GM06990 (cell line): Measurements from ENCODE around the gene PAQR6.
A peak's percentile ranks its signal among the peaks of the same experiment; 100 is the strongest.

ENCODE experiments used
- DNase-seq: peaks from one replicate; pipeline ENCODE4 v3.0.0-alpha.2; 2011; ENCODE audit not compliant: insufficient read length; ENCODE audit errors: extremely low read depth
- H3K27me3 ChIP-seq: replicated peaks from 2 replicates; pipeline ENCODE4 v1.6.0; 2011; ENCODE audit warnings: low read length; ENCODE audit not compliant: control insufficient read depth, insufficient read depth
- H3K36me3 ChIP-seq: 2 replicates; pipeline ENCODE4 v1.5.1; 2011; ENCODE audit warnings: low read length; ENCODE audit not compliant: control insufficient read depth, insufficient read depth
- H3K4me3 ChIP-seq: replicated peaks from 2 replicates; pipeline ENCODE4 v1.5.1; 2011; ENCODE audit warnings: low read depth, mild to moderate bottlenecking, control low read depth, low read length
- TF ChIP-seq, protein P1 (sequence below): IDR thresholded peaks from 2 replicates; pipeline ENCODE4 v1.5.1; 2011; ENCODE audit warnings: low read length, control low read depth, mild to moderate bottlenecking, inconsistent platforms; ENCODE audit not compliant: insufficient read depth, poor library complexity, severe bottlenecking

PAQR6 gene

DNA sequence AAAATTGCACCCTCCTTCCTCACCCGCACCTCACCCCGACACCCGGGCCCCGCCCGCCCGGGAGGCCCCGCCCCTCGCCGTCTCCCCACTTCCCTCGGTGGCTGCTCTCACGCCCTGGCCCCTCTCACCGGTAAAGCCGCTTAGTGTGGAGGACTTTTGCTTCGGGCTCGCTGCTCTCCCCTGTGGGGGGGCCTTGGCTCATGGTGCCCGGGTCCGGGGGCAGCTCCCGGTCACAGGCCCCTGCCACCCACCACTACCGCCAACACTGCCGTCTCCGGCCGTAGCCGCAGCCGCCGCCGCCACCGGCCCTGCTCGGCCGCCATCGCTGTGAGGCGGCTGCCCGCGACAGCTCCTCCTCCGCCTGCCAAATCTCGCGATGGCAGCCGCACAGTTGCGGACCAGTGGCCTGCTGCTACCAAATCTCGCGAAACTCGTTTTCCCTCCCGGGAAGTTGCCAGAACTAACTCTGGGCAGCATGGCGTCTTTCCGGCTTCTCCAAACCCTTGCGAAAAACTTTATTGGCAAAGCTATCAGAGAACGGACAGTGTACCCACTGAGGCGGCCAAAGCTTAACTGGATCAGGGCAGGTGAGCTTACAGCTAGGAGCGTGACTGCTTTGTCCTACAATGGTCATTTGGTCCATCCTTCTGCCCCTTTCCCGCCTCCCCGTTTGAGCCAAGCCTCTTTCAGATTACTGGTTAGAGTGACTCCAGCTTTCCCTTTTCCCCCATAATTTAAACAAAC, 34.8 kb upstream of the PAQR6 start, which contains the start of gene SMG5:
TSS of gene SMG5 (minus strand) at position 347 of the 744 bp plus-strand sequence. CDS start at position 202, 145 bp downstream.
- Histone ChIP-seq H3K27me3 (no peaks in the 10 kb centered on the region), H3K36me3 (peaks cover 16% of the 10 kb centered on the region), H3K4me3 (peak within 1 kb of the TSS; percentile 82)
- peak; percentile 95 for DNase-seq
- TF ChIP-seq, protein P1, sequence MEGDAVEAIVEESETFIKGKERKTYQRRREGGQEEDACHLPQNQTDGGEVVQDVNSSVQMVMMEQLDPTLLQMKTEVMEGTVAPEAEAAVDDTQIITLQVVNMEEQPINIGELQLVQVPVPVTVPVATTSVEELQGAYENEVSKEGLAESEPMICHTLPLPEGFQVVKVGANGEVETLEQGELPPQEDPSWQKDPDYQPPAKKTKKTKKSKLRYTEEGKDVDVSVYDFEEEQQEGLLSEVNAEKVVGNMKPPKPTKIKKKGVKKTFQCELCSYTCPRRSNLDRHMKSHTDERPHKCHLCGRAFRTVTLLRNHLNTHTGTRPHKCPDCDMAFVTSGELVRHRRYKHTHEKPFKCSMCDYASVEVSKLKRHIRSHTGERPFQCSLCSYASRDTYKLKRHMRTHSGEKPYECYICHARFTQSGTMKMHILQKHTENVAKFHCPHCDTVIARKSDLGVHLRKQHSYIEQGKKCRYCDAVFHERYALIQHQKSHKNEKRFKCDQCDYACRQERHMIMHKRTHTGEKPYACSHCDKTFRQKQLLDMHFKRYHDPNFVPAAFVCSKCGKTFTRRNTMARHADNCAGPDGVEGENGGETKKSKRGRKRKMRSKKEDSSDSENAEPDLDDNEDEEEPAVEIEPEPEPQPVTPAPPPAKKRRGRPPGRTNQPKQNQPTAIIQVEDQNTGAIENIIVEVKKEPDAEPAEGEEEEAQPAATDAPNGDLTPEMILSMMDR, result no peak

DNA sequence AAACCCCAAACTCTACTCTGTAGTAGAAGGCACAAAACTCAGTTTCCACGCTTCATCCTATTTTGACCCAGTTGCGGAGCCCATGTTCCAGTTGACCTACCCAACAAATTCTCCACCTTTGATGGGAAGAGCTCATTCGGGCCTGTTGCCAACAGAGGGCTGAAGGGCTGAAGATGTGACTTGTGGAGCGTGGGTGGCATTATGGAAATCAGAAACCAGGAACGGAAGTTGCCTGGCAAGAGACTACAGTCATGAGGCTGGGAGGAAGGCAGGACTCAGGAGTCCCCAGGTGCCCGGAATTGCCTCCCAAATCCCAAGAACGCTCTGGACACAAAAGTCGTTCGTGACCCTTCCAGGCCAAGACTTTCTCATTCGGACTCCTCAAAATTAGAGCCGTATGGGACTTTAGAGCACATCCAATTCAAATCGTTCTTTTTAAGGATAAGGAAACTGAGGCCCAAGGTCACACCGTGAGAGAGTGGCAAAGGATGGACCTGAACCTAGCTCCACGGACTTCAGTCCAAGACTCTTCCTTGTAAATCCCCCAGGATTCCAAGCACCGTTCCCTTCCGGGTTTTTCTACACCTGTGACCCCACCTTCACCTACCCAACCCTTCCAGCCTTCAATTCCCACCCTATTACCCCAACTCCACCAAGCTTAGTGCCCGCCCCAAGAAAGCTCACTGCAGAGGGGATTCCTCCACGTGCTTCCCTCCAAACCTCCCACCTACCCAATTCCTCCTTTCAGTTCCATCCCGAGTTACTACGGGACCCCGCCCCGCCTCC, 34.0 kb upstream of the PAQR6 start:
- TF ChIP-seq, protein P1, result no peak
- peak overlapping the region; percentile 82 for H3K4me3 ChIP-seq
- H3K27me3 ChIP-seq, result no peaks in the 10 kb centered on the region
- peak; percentile 33 for DNase-seq
- H3K36me3 ChIP-seq, result peaks cover 19% of the 10 kb centered on the region

DNA sequence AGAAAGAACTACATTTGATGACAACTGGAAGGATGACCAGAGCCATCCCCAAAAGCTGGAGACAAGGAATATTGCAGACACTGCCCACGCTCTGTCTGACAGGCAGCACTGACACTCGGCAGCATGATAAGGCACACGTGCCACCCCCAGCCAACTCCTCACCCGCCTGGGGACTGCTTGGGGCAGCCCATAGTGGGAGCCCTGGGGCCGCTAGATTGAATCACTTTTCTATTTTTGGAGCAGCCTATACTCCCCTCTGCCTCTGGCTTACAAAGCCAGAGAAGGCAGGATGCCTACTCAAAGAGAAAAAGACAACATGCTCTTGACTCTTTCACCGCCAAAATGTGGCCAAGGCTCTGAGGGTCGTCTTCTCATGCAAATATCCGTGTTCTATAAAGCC, 33.4 kb upstream of the PAQR6 start:
- H3K27me3 ChIP-seq, result no peaks in the 10 kb centered on the region
- H3K4me3 ChIP-seq, result peak overlapping the region; percentile 82
- TF ChIP-seq, protein P1, result peak; percentile 35
- DNase-seq, result peak; percentile 56
- peaks cover 22% of the 10 kb centered on the region for H3K36me3 ChIP-seq

DNA sequence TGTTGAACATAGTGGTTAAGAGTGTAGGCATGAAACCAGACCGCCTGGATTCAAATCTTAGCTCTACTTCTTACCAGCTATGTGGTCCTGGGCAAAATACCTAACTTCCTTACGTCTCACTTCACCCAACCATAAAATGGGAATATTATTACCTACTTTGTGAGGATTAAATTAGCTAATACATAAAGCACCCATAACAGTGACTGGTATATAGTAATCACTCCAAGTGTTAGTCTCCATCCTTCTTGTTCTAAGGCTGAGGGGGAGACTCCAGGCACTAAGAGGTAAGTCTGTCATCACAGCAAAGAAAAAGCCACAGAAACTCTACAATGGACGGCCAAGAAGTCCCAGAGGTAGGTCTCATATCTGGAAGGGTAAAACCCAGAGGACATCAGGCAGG, 32.0 kb upstream of the PAQR6 start:
- TF ChIP-seq, protein P1, result no peak
- Histone ChIP-seq H3K36me3 (peaks cover 16% of the 10 kb centered on the region), H3K4me3 (no peak overlapping the region)

DNA sequence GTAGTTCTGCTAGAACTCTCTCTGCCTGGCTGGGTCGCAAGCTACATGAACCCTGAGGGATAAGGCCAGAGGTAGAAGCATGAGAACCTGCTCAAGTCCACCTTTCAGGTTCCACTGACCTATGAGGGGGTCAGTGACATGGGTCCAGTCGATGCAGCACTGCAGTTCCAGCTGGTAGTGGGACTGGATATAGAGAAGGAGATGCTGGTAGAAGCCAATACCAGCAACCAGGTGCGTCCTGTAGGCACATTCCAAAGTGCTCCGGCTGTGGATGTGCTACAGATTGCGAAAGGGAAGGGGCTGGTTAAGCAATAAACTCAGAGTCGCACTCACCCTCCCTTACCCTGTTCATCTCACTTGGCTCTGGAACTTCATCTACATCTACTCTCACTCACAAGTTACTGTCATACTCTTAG, 29.1 kb upstream of the PAQR6 start:
- TF ChIP-seq, protein P1, result no peak
- no peak for DNase-seq
- Histone ChIP-seq H3K4me3 (no peak overlapping the region), H3K27me3 (no peaks in the 10 kb centered on the region), H3K36me3 (peaks cover 29% of the 10 kb centered on the region)

More for the DNA sequence above, 32.0 kb upstream of the PAQR6 start:
- no peaks in the 10 kb centered on the region for H3K27me3 ChIP-seq
- DNase-seq, result no peak
